Measurements from ENCODE around the gene EMILIN3.

EMILIN3 gene

GRCh38 chr20:41408986-41409385, 42.4 kb upstream of the EMILIN3 start:
- no peak for DNase-seq (ENCODE audit: extremely low spot score)

DNA sequence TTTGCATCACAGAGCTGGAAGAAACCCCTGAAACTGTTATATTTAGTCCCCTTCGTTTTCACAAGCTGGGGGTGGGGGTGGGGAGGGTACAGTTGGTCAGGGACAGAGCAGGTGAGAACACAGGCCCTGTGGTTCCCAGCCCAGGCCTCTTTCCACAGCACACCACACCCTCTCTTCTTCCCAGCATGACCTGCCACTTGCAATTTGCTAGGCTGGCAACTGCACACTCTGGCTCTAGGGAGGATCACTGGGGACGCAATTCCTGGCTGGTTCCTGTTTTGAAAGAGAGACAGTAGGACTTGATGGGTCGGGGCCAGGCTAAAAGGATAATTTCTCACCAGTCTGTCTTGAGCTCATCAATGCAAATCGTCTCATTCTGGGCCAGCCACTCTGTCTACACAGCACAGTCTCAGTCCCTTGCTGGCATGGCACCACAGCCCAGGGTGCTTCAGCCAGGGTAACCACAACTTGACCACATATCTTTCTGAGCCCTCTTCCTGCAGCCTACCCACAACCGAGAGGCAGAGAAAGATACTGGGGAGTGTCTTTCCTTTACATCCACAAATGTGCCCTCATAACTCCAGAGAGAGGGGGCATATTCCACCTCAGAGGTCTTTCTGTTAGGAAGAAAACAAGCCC, 41.7 kb upstream of the EMILIN3 start:
- TF ChIP-seq PKNOX1 (IDR thresholded peaks at IDR 0.05) (no peak), ZNF384 (IDR thresholded peaks at IDR 0.05) (no peak), BHLHE40 (IDR thresholded peaks at IDR 0.05; ENCODE audit: borderline replicate concordance) (no peak), SP1 (IDR thresholded peaks at IDR 0.05) (no peak)
- CTCF ChIA-PET, result no interaction called here
- POLR2A ChIA-PET, result no interaction called here
- DNase-seq (ENCODE audit: extremely low spot score), result no peak

More at GRCh38 chr20:41408986-41409385, 42.4 kb upstream of the EMILIN3 start:
- ChIA-PET POLR2A (no interaction called here), CTCF (no interaction called here)
- TF ChIP-seq BHLHE40 (IDR thresholded peaks at IDR 0.05; ENCODE audit: borderline replicate concordance) (no peak), LEF1 (IDR thresholded peaks at IDR 0.05; ENCODE audit: borderline replicate concordance) (no peak), FOXA1 (IDR thresholded peaks at IDR 0.05) (no peak), FOXM1 (IDR thresholded peaks at IDR 0.05; ENCODE audit: borderline replicate concordance) (no peak), TARDBP (IDR thresholded peaks at IDR 0.05) (no peak), L3MBTL2 (conservative IDR thresholded peaks at IDR 0.05) (no peak), SP1 (IDR thresholded peaks at IDR 0.05) (no peak)

- POLR2A ChIA-PET, result no interaction called here
- CTCF ChIA-PET, result no interaction called here
- DNase-seq (ENCODE audit: extremely low spot score), result no peak
- TF ChIP-seq L3MBTL2 (conservative IDR thresholded peaks at IDR 0.05) (no peak), BHLHE40 (IDR thresholded peaks at IDR 0.05; ENCODE audit: borderline replicate concordance) (no peak), ELF4 (IDR thresholded peaks at IDR 0.05) (no peak)
These were observed 41.0 kb upstream of the EMILIN3 start for GRCh38 chr20:41407607-41408006.

DNA sequence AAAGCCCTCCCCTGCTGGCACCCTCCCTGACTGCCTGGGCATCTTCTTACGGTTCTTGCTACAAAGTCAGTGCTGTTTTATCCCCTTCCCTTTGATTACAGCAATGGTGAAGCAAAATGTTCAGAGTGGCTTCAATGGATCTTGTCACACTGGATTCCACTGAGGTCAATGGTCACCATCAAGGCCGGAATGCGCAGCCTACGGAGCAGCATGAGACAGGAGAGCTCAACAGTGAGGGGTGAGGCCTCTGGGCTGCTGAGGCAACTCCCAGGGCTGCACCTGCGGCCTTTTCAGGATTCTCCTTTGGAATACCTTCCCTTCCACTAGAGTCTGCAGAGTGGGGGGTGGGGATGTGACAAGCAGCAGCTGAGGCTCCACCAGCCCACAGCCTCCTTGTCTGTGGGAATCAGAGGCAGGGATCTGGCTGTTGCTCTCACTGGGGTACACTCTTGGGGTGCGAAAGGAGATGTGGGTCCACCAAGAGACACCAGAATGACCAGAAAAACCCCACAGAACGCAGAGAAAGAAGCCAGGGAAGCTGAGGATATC, 40.4 kb upstream of the EMILIN3 start:
- DNase-seq (ENCODE audit: extremely low spot score), result no peak
- ChIA-PET CTCF (interaction anchor here (0.5 kb wide), 1 partner anchor 162 kb away, joined by 3 read pairs; no protein-coding TSS in a partner anchor), POLR2A (no interaction called here)

GRCh38 chr20:41406353-41406752, 39.7 kb upstream of the EMILIN3 start:
- ChIA-PET POLR2A (no interaction called here), CTCF (interaction anchor here (0.5 kb wide), 1 partner anchor 162 kb away, joined by 3 read pairs; no protein-coding TSS in a partner anchor)
- no peak for DNase-seq (ENCODE audit: extremely low spot score)
- TF ChIP-seq ELF4 (IDR thresholded peaks at IDR 0.05) (no peak), HDGF (IDR thresholded peaks at IDR 0.05; ENCODE audit: borderline replicate concordance) (no peak), FOXM1 (IDR thresholded peaks at IDR 0.05; ENCODE audit: borderline replicate concordance) (no peak), TARDBP (IDR thresholded peaks at IDR 0.05) (no peak), SUZ12 (IDR thresholded peaks at IDR 0.05) (no peak), ZNF384 (IDR thresholded peaks at IDR 0.05) (no peak), SP1 (IDR thresholded peaks at IDR 0.05) (no peak), CTBP1 (IDR thresholded peaks at IDR 0.05; ENCODE audit: borderline replicate concordance) (no peak), FOXK2 (IDR thresholded peaks at IDR 0.05) (no peak), NFRKB (IDR thresholded peaks at IDR 0.05) (no peak), L3MBTL2 (conservative IDR thresholded peaks at IDR 0.05) (no peak), BHLHE40 (IDR thresholded peaks at IDR 0.05; ENCODE audit: borderline replicate concordance) (no peak), PKNOX1 (IDR thresholded peaks at IDR 0.05) (no peak)

More for the DNA sequence above, 40.4 kb upstream of the EMILIN3 start:
- TF ChIP-seq SP1 (IDR thresholded peaks at IDR 0.05) (no peak), NFRKB (IDR thresholded peaks at IDR 0.05) (no peak), FOXA1 (IDR thresholded peaks at IDR 0.05) (no peak), FOXK2 (IDR thresholded peaks at IDR 0.05) (no peak), TARDBP (IDR thresholded peaks at IDR 0.05) (no peak), PKNOX1 (IDR thresholded peaks at IDR 0.05) (no peak), HDGF (IDR thresholded peaks at IDR 0.05; ENCODE audit: borderline replicate concordance) (no peak), LEF1 (IDR thresholded peaks at IDR 0.05; ENCODE audit: borderline replicate concordance) (no peak), ELF4 (IDR thresholded peaks at IDR 0.05) (no peak), BHLHE40 (IDR thresholded peaks at IDR 0.05; ENCODE audit: borderline replicate concordance) (no peak), FOXM1 (IDR thresholded peaks at IDR 0.05; ENCODE audit: borderline replicate concordance) (no peak), ZNF384 (IDR thresholded peaks at IDR 0.05) (no peak), L3MBTL2 (conservative IDR thresholded peaks at IDR 0.05) (no peak), CTBP1 (IDR thresholded peaks at IDR 0.05; ENCODE audit: borderline replicate concordance) (no peak), SUZ12 (IDR thresholded peaks at IDR 0.05) (no peak), ARNT (IDR thresholded peaks at IDR 0.05) (no peak)

- POLR2A ChIA-PET, result no interaction called here
- CTCF ChIA-PET, result no interaction called here
- DNase-seq (ENCODE audit: extremely low spot score), result no peak
- TF ChIP-seq NFRKB (IDR thresholded peaks at IDR 0.05) (no peak), FOXM1 (IDR thresholded peaks at IDR 0.05; ENCODE audit: borderline replicate concordance) (no peak), SUZ12 (IDR thresholded peaks at IDR 0.05) (no peak), ELF4 (IDR thresholded peaks at IDR 0.05) (no peak), HDGF (IDR thresholded peaks at IDR 0.05; ENCODE audit: borderline replicate concordance) (no peak), ZNF384 (IDR thresholded peaks at IDR 0.05) (no peak), FOXK2 (IDR thresholded peaks at IDR 0.05) (no peak), FOXA1 (IDR thresholded peaks at IDR 0.05) (no peak), LEF1 (IDR thresholded peaks at IDR 0.05; ENCODE audit: borderline replicate concordance) (no peak), SP1 (IDR thresholded peaks at IDR 0.05) (no peak), CTBP1 (IDR thresholded peaks at IDR 0.05; ENCODE audit: borderline replicate concordance) (no peak), BHLHE40 (IDR thresholded peaks at IDR 0.05; ENCODE audit: borderline replicate concordance) (no peak), L3MBTL2 (conservative IDR thresholded peaks at IDR 0.05) (no peak), PKNOX1 (IDR thresholded peaks at IDR 0.05) (no peak), TARDBP (IDR thresholded peaks at IDR 0.05) (no peak), ARNT (IDR thresholded peaks at IDR 0.05) (no peak)
These were observed 38.8 kb upstream of the EMILIN3 start for GRCh38 chr20:41405436-41405835.

All from HEK293T (cell line).